DMS 273 (cell line): ENCODE data around the gene CERS5.

Experiments used
- DNase-seq: peaks from one replicate; lab custom pipeline; 2025; ENCODE audit not compliant: unreplicated experiment; lab: John Stamatoyannopoulos, UW

Gene CERS5, protein sequence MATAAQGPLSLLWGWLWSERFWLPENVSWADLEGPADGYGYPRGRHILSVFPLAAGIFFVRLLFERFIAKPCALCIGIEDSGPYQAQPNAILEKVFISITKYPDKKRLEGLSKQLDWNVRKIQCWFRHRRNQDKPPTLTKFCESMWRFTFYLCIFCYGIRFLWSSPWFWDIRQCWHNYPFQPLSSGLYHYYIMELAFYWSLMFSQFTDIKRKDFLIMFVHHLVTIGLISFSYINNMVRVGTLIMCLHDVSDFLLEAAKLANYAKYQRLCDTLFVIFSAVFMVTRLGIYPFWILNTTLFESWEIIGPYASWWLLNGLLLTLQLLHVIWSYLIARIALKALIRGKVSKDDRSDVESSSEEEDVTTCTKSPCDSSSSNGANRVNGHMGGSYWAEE

DNA sequence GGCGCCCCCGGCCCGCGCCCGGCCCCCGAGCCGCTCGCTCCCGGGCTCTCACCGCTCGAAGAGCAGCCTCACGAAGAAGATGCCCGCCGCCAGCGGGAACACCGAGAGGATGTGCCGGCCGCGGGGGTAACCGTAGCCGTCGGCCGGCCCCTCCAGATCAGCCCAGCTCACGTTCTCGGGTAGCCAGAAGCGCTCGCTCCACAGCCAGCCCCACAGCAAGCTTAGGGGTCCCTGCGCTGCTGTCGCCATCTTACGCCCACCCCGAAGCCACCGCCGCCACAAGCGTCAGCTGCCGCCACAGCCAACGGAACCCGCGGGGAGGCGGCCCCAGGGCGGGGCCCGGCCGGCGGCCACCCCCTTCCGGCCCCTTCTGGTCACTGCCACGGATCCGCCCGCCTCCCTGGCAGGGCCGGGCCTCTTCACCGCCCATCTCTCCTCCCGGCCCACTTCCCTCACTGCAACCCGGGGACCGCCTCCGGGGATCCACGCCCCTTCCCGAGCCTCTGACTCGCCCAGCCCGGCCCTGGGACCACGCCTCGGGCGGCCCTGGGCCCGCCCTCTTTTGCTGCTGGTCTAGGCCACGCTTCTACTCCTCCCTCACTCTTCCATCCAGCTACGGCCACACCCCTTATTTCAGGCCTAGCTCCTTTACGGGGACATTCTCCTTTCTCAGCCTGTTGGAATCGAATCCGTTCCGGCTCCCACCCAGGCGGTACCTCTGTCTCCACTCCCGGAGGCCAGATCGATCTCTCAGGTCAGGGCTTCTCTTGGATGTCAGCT lies at the start of gene CERS5:
CERS5 (minus strand) TSS at position 321 of the 780 bp plus-strand sequence; CDS start at position 249, 72 bp downstream.
- peak; percentile 98 for DNase-seq

DNA sequence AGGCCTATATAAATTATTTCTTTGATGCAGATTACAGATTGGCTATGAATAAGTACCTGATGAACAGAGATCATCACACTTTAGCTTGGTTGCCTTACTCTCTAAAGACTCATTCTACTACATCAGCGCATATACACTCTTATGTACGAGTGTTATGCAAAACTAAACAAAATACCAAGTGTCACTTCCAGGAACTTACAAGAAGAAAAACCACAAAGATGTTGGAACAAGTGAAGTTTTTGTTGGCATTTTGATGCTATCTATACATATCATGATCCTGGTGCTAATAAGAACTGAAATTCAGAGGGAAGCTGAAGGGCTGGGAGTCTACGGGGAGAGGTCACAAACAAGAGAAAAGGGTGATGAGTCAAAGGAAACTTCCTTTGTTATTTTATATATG lies 47.9 kb upstream of the CERS5 start:
- DNase-seq, result no peak

DNA sequence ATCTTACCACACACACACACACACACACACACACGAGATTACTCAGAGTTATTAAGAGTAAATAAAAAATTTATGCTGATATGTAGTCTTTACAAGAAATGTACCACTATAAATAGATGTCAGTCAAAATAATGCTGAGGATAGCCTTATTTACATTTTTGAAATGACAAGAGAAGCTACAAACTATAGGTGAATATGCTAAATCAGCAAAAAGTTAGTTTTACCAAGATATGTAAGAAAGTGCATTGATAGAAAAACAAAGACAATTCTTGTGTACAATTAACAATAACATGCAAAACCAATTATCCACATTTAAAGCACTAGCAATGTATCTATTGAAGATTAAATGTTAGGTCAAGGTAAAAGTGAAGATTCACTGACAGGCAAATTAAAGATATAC lies 46.8 kb upstream of the CERS5 start:
- no peak for DNase-seq

DNA sequence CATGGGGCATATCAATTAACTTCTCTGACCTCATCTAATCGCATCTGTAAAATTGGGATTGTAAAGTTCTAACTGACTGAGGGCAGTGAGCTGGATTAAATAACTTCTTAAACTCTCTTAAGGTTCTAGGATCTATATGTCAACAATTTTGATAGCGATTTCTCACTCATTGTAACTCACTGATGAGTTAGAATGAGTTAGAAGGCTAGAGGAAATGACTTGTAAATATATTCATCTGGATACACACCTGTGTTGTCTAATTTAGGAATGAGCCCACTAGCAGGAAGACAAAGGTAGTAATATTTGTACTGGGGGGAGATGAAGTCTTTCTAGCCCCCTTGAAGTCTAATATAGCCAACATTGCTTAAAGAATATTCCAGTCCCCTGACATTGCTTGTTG lies 46.3 kb upstream of the CERS5 start:
- no peak for DNase-seq

DNA sequence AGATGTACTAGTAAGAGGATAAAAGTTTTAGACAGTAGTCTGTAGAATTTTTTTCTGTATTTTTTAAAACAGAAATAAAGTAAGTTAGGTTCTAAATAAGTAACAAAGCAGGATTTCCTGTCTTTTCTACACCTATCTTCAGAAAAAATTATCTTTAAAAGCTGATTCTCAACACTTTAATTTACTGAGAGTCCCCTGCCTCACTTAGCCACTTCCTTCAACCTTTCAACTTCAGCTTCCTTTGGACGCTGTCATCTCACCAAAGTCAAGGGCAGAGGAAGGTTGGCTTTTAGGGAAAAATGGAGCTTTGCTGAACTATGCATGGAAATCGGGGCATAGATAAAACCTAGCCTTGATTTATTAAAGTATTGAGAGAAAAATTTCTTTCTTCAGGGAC lies 44.9 kb upstream of the CERS5 start:
- DNase-seq, result no peak

DNA sequence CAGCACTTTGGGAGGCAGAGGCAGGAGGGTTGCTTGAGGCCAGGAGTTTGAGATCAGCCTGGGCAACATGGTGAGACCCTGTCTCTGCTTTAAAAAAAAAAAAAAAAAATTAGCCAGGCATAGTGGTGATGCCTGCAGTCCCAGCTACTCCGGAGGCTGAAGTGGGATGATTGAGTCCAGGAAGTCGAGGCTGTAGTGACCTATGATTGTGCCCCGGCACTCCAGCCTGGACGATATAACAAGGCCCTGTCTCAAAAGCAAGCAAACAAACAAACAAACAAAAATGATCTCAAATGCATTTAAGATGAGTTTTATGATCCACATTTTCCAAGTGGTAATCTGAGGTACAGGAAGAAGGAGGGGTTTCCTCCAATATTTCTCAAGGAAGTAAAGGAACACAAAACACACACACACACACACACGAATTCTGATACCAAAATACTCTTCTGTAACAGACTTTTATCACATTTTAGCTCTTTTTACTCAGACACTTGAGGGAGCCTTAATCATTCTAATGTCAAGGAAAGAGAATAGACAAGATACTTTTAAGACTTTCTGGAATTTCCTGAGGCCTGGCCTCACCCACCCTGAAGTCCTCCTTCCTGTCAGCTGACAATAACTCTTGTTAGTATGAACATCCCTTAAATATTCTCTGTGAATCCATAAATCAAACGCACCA lies 44.4 kb upstream of the CERS5 start:
- no peak for DNase-seq

DNA sequence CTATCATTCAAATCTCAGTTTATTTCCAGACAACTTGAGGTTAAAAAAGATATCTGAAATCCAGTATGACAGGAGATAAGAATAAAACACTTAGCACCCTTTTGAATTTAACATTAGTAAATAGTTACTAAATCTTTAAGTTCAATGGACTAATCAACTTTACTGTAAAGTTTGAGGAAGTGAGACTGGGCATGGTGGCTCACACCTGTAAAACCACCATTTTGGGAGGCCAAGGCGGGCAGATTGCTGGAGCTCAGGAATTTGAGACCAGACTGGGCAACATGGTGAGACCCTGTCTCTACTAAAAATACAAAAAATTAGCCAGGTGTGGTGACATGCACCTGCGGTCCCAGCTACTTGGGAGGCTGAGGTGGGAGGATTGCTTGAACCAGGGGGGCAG lies 40.3 kb upstream of the CERS5 start:
- no peak for DNase-seq

DNA sequence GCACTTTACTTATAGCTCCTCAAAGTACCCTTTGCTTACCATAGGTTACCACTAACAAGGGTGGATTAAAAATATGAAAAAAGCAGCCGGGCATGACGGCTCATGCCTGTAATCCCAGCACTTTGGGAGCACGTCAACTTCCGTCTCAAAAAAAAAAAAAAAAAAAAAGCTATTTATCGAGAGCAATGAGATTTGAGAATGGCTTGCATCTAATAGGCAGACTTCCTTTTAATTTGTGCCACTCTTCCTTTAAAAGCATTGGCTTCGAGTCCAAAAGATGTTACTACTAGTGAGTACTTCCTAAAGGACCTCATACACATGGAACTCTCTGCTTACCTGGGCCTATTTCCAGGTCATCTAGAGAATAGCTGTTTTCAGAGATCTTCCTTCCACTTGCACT lies 38.5 kb upstream of the CERS5 start:
- no peak for DNase-seq

DNA sequence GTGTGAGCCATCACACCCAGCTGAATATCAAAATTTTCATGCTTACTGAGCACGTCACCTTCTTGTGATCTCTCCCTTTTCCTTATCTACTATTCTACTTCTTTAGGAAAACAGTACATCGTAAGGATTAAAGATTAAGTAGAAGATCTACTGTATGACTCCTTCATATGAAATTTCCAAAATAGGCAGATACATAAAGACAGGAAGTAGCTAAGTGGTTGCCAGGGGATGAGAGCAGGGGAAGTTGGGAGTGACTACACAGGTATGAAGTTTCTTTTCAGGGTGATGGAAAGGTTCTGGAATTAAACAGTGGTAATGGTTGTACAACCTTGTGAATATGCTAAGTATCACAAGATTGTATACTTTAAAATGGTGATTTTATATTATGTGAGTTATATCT lies 36.5 kb upstream of the CERS5 start:
- no peak for DNase-seq

DNA sequence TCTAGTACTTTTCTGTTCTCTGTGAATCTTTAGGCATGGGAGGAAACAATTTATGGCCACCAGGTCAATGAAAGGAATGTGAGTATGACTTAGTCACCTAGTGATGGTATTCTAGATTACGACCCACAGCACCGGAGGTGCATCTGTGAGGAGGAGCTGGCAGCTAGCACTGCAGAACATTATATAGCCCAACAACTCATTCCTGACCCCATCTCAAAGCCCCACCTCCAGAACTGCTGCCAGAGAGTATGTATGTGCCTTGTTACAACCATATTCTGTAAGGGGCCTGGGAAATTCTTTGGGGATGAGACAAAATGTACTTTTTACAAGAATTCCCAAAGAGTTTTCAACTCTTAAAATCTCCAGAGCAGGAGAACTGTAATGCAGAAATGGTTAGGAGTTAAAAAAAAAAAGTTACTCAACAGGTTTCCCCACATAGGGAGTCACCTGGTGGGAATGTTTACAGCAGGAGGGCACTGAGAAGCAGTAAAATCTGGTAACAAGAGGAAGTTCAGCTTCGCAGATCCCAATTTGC lies 34.9 kb upstream of the CERS5 start:
- no peak for DNase-seq

DNA sequence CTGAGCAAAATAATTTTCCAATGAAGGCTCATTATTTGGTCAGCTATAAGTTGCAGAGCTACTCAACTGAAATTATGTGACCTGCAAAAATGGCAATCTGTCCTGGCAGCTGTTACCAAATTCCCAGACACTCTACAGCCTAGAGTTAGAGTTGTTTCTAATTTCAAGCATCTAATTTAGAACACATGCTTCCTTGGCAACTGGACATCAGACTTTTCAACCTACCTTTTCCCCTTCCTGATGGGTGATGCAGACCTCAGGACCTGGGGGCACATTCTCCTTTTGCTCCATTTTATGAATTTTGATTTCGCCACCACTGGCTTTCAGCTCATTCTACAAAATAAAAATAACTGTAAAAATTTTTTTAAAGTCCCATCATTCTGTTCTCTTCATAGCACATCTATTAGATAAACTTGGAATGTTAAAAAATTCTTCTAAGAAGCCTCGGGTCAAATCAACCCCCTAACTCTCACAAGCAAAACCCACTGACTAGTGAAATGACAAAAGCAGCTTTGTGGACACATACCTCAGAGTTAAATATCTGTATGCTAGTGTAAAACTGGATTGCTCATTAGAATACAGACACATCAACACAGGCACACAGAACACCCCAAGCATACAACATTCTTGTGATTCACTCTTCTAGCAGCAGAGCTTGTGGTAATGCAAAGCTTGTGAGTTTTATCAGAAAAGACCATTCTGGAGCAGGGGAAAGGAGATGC lies 33.5 kb upstream of the CERS5 start:
- peak; percentile 75 for DNase-seq

DNA sequence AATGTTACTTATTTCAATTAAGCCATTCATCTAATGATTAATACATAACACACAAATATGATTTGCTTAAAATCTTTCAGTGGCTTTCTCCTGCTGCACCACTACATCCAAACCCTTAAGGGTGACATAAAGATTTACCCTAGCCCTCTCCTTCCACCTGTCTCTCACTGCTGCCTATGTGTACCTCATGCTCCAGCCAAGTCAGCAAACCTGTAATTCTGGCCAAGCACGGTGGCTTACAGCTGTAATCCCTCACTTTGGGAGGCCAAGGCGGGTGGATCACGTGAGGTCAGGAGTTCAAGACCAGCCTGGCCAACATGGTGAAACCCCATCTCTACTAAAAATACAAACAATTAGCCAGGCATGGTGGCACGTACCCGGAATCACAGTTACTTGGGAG lies 31.7 kb upstream of the CERS5 start:
- DNase-seq, result no peak

DNA sequence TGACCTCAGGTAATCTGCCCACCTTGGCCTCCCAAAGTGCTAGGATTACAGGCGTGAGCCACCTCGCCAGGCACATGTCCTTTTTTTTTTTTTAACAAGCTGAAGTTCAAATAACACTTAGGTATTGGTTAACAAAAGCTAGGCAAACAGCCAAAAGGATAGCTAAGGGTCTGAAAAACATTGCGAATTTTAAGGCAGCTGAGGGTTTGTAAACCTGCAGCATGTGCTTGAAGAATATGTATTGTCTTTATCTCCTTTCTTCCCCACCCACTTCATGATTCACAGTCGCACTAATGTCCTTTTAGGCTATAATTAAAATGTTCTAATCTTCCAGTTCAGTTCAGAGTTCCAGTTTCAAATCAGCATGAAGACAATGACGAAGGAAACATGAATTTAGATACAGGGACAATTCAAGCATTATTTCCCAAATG lies 30.1 kb upstream of the CERS5 start:
- no peak for DNase-seq

DNA sequence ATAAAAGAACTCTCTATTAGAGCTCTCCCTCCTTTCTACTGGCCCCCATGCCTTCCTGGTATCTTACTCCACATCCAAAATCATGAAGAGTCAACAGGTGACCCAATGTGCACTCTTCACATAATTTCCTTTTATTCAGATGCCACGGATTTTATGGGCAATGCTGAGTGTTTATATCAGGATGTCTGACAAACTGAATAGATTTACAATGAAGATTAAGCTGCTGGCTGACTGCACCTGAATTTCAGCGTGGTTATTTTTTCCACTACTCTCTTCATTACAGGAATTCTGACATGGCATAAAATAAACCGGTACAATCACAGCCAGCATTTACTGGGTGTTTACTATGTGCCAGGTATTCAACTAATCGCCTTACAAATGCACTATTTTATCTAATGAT lies 29.4 kb upstream of the CERS5 start:
- DNase-seq, result no peak

DNA sequence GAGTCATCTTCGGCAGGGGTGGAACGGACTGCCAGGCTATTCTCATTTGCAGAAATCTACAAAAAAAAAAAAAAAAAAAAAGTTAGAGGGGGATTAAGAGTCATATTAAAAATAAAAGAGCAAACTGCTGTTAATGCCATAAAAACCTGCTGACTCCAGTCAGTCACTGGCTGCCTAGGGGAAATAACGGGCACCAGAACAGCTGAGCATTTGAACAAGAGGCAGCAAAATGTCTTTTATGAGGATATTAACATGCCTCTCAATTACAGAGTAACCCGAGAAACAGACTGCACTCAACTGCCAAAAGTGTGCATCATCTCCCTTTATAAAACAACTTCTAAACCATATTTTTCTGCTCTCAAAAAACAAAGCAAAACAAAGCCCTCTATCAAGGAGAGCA lies 28.7 kb upstream of the CERS5 start:
- DNase-seq, result peak; percentile 21

DNA sequence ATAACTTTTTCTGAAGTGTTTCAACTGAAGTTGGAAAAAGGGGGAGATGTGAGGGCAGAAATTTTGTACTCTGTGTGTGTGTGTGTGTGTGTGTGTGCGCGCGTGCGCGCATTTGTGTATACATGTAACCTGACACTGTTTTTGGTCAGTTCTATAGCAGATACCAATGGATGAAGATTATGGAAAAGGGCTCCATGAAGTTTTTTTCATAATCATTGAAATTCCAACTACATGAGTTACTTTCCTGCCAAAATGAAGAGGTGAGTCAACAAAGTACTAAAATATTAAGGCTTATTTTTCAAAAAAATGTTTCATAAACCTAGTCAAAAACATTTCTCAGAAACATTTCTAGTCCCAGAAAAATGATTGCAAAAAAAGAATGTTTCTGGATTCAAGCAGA lies 25.7 kb upstream of the CERS5 start:
- no peak for DNase-seq

DNA sequence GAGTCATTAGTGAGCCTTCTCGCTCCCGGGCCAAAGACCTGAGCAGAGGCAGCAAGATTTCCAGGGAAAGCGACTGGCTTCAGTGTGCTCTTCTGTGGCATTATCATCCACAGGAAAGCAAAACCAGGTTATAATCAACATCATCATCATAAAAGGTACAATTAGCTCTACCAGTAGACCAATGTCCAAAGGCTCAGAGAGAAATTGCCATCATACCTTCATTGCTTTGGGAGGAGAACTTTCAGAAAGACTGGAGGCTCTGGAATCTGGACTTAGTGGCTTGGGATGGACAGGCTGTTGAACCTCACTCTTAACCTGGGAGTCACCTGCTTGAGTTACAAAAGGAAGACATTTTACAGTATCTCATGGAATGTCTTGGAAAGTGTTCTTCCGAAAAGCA lies 25.1 kb upstream of the CERS5 start:
- no peak for DNase-seq

DNA sequence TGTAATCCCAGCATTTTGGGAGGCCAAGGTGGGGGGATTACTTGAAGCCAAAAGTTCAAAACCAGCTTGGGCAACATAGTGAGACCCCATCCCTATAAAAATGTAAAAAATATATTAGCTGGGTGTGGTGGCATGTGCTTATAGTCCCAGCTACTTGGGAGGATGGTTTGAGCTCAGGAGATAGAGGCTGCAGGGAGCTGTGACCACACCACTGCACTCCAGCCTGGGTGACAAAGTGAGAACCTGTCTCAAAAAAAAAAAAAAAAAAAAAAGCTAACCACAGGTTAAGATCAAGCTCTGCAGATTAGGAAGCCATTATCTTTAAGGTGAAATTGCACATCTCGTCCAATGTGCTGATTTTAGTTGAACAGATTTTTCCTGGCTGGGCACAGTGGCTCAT lies 23.7 kb upstream of the CERS5 start:
- no peak for DNase-seq

DNA sequence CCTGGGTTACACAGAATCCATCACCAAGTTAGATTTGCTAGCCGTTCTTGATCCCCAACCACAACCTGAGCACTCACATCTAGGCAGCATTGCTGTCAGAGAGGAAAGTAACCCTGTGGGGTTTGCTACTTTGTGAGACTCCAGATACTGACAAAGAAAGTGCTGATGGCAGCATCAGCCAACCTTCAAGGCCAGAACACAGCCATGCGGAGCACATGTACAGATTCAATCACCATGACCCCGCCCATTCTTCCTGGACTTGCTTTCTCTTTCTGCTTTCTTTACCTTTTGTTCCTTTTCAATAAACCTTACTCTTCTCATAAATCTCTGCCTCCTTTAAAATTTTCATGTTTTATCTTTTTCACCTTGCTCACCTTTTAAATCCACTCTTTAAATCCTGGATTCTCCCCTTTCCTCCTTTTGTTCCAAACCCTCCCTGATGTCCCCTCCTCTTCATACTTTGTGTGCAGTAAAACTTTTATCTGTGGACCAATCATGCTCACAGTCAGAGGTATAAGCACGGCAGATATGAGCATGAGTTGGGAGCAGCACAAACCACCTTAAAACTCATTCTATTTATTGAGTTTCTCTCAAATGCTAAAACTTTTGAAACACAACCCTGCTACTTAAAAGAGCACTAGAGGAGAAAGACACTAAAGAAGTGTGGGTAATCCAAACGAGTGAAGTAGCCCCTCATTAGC lies 21.9 kb upstream of the CERS5 start:
- DNase-seq, result no peak

DNA sequence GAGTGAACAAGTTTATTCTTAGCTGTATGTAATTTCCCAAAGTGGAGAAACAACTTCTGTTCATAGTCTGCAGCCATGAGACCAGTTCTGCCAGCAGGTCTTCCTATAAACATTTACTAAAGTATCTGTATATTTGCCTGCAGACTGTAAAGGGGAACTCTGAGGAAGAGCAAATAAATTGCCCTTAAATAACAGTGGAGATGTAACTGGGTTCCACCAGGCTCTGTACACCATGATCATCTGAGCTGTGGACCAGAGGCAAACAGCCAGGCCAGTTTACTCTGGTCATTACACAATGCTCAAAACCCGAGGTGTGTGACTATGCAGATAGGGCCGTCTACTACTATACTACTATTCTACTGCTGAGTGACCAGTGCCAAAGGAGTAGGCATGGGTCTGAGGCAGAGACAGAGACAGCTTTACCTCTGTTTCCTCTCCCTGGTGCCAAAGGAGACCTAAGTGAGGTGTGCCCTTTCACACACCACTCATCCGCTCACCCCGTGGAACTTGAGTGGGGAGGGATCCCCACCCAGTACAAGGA lies 21.1 kb upstream of the CERS5 start:
- no peak for DNase-seq
